Measurements from ENCODE around the gene NFAM1.

Gene NFAM1

DNA sequence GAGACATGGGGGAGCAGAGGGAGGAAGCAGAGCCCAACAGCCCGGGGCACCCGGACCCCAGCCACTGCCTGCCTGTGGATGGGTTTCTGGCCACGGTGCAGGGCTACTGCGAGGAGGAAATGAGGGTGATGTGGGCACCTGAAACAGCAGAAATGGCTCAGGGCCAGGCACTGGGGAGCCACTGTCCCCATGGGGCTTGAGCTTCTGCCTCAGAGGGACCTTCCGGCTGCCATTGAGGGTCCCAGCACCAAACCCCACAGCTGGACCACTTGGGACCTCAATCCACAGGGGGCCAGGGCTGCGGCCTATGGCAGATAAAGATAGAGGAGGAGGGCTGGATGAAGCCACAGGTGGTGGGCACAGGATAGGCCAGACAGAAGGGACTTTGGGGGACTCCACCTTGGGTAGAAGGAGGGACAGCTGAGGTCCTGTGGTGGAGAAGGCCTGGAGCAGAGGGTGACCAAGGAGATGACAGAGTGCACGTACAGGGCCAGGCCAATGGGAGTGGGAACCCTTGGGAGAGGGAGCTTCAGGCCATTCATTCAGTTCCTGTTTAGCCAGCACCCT is 48.3 kb downstream of the NFAM1 start:
- Histone ChIP-seq H3K79me2 (ENCODE audit: insufficient read depth, low read length) (no peaks in the 10 kb centered on the region), H3K4me3 (ENCODE audit: insufficient read depth, low read length, poor library complexity, severe bottlenecking) (no peak overlapping the region), H3K9ac (ENCODE audit: low read length) (no peak overlapping the region), H3K4me2 (ENCODE audit: low read depth, low read length, poor library complexity, severe bottlenecking) (no peak overlapping the region), H4K20me1 (ENCODE audit: low read depth, low read length) (no peaks in the 10 kb centered on the region), H3K27me3 (ENCODE audit: low read length) (no peaks in the 10 kb centered on the region), H3K36me3 (ENCODE audit: low read length) (no peaks in the 10 kb centered on the region), H3K9me3 (ENCODE audit: insufficient read depth, low read length) (no peaks in the 10 kb centered on the region), H2AFZ (ENCODE audit: low read depth, low read length, severe bottlenecking) (no peak overlapping the region), H3K9me2 (replicated peaks; ENCODE audit: insufficient read depth, low read length) (no peaks in the 10 kb centered on the region), H3K27ac (ENCODE audit: low read depth, low read length) (no peak overlapping the region), H3F3A (ENCODE audit: insufficient read depth) (no peaks in the 10 kb centered on the region)
- TF ChIP-seq EZH2phosphoT487 (conservative IDR thresholded peaks at IDR 0.05; ENCODE audit: low read length): no peak
- TF ChIP-seq CTCF (IDR thresholded peaks at IDR 0.05; ENCODE audit: insufficient read depth, low read length, poor library complexity, severe bottlenecking): no peak

DNA sequence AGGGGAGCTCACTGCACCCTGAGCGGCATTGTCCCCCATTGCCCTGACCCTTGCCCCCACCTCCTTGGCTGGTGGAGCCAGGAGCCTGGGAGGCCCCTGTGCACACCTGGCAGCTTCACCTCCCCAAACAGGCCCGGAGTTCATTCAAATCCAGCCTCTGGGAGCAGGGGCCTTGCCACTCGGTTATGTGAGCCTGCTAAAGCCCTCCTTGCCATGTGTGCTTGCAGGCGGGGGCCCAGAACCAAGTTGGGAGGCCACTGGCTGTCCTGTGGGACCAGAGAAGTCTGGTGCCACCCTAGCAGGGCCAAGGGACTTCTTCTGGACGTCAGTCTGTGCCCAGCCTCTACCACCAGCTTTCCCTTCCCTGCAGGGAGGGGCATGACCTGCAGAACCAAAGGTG is 48.9 kb downstream of the NFAM1 start:
- no peak overlapping the region for H3K9ac ChIP-seq (ENCODE audit: low read length)
- TF ChIP-seq EZH2phosphoT487 (conservative IDR thresholded peaks at IDR 0.05; ENCODE audit: low read length) (no peak), CTCF (IDR thresholded peaks at IDR 0.05; ENCODE audit: insufficient read depth, low read length, poor library complexity, severe bottlenecking) (no peak)
- no peaks in the 10 kb centered on the region for H3F3A ChIP-seq (ENCODE audit: insufficient read depth)
- H3K79me2 ChIP-seq (ENCODE audit: insufficient read depth, low read length): no peaks in the 10 kb centered on the region
- no peaks in the 10 kb centered on the region for H3K9me2 ChIP-seq (replicated peaks; ENCODE audit: insufficient read depth, low read length)
- no peaks in the 10 kb centered on the region for H3K27me3 ChIP-seq (ENCODE audit: low read length)
- no peak overlapping the region for H3K4me3 ChIP-seq (ENCODE audit: insufficient read depth, low read length, poor library complexity, severe bottlenecking)
- H3K4me2 ChIP-seq (ENCODE audit: low read depth, low read length, poor library complexity, severe bottlenecking): no peak overlapping the region
- H3K9me3 ChIP-seq (ENCODE audit: insufficient read depth, low read length): no peaks in the 10 kb centered on the region
- H3K36me3 ChIP-seq (ENCODE audit: low read length): no peaks in the 10 kb centered on the region
- no peaks in the 10 kb centered on the region for H4K20me1 ChIP-seq (ENCODE audit: low read depth, low read length)
- no peak overlapping the region for H2AFZ ChIP-seq (ENCODE audit: low read depth, low read length, severe bottlenecking)
- H3K27ac ChIP-seq (ENCODE audit: low read depth, low read length): no peak overlapping the region

- no peaks in the 10 kb centered on the region for H3K9me2 ChIP-seq (replicated peaks; ENCODE audit: insufficient read depth, low read length)
- H3K9ac ChIP-seq (ENCODE audit: low read length): no peak overlapping the region
- no peak overlapping the region for H2AFZ ChIP-seq (ENCODE audit: low read depth, low read length, severe bottlenecking)
- no peak overlapping the region for H3K4me2 ChIP-seq (ENCODE audit: low read depth, low read length, poor library complexity, severe bottlenecking)
- H3F3A ChIP-seq (ENCODE audit: insufficient read depth): no peaks in the 10 kb centered on the region
- no peak overlapping the region for H3K4me3 ChIP-seq (ENCODE audit: insufficient read depth, low read length, poor library complexity, severe bottlenecking)
- H3K27ac ChIP-seq (ENCODE audit: low read depth, low read length): no peak overlapping the region
- no peaks in the 10 kb centered on the region for H3K36me3 ChIP-seq (ENCODE audit: low read length)
- no peaks in the 10 kb centered on the region for H3K9me3 ChIP-seq (ENCODE audit: insufficient read depth, low read length)
- no peaks in the 10 kb centered on the region for H3K79me2 ChIP-seq (ENCODE audit: insufficient read depth, low read length)
- no peaks in the 10 kb centered on the region for H4K20me1 ChIP-seq (ENCODE audit: low read depth, low read length)
- TF ChIP-seq CTCF (IDR thresholded peaks at IDR 0.05; ENCODE audit: insufficient read depth, low read length, poor library complexity, severe bottlenecking) (no peak), EZH2phosphoT487 (conservative IDR thresholded peaks at IDR 0.05; ENCODE audit: low read length) (no peak)
- no peaks in the 10 kb centered on the region for H3K27me3 ChIP-seq (ENCODE audit: low read length)
Measured at GRCh38 chr22:42380769-42381551, 51.2 kb downstream of the NFAM1 start.
